Mesendoderm (in vitro differentiated cells): ENCODE measurements around the gene EPOP.

Experiments
- DNase-seq: peaks from one replicate; pipeline ENCODE4 v3.0.0; 2013
- H2AK5ac ChIP-seq: 2 replicates; pipeline ENCODE4 v1.6.1; 2013; ENCODE audit warnings: low read length, inconsistent platforms
- H2BK120ac ChIP-seq: 2 replicates; pipeline ENCODE4 v1.6.1; 2013; ENCODE audit warnings: low read depth, mild to moderate bottlenecking, low read length, moderate library complexity, mixed read lengths
- H2BK15ac ChIP-seq: replicated peaks from 2 replicates; pipeline ENCODE4 v1.6.1; 2013; ENCODE audit warnings: low read depth, mild to moderate bottlenecking, moderate library complexity
- H2BK5ac ChIP-seq: 2 replicates; pipeline ENCODE4 v1.6.1; 2013; ENCODE audit warnings: low read length, inconsistent platforms
- H3K18ac ChIP-seq: 2 replicates; pipeline ENCODE4 v1.6.1; 2013; ENCODE audit warnings: mild to moderate bottlenecking, low read length, mixed read lengths
- H3K23ac ChIP-seq: one replicate; pipeline ENCODE4 v1.6.1; 2013; ENCODE audit warnings: low read length
- H3K27ac ChIP-seq: 2 replicates; pipeline ENCODE4 v1.5.1; 2013; ENCODE audit warnings: low read depth, mild to moderate bottlenecking, inconsistent platforms, low read length, moderate library complexity
- H3K27me3 ChIP-seq: 2 replicates; pipeline ENCODE4 v1.6.1; 2013; ENCODE audit warnings: low read length, control low read depth, mild to moderate bottlenecking, inconsistent platforms; ENCODE audit not compliant: insufficient read depth, poor library complexity
- H3K36me3 ChIP-seq: 2 replicates; pipeline ENCODE4 v1.6.1; 2013; ENCODE audit warnings: low read length, inconsistent platforms; ENCODE audit not compliant: control insufficient read depth, insufficient read depth
- H3K4ac ChIP-seq: one replicate; pipeline ENCODE4 v1.6.1; 2013; ENCODE audit warnings: low read depth, mild to moderate bottlenecking, low read length, moderate library complexity
- H3K4me1 ChIP-seq: 2 replicates; pipeline ENCODE4 v1.6.1; 2013; ENCODE audit warnings: low read depth, low read length, inconsistent platforms; ENCODE audit not compliant: control insufficient read depth
- H3K4me2 ChIP-seq: 2 replicates; pipeline ENCODE4 v1.6.1; 2013; ENCODE audit warnings: low read length
- H3K4me3 ChIP-seq: 2 replicates; pipeline ENCODE4 v1.5.1; 2013; ENCODE audit warnings: mild to moderate bottlenecking, low read length
- H3K56ac ChIP-seq: one replicate; pipeline ENCODE4 v1.6.1; 2013; ENCODE audit warnings: low read length
- H3K79me1 ChIP-seq: 2 replicates; pipeline ENCODE4 v1.6.1; 2013; ENCODE audit warnings: low read length, inconsistent platforms
- H3K79me2 ChIP-seq: 2 replicates; pipeline ENCODE4 v1.6.1; 2013; ENCODE audit warnings: mild to moderate bottlenecking, low read length; ENCODE audit not compliant: control insufficient read depth, insufficient read depth
- H3K9ac ChIP-seq: 2 replicates; pipeline ENCODE4 v1.6.1; 2013; ENCODE audit warnings: low read length, inconsistent platforms
- H4K5ac ChIP-seq: one replicate; pipeline ENCODE4 v1.6.1; 2013; ENCODE audit warnings: low read length
- H4K8ac ChIP-seq: one replicate; pipeline ENCODE4 v1.6.1; 2013; ENCODE audit warnings: low read depth, mild to moderate bottlenecking, control low read depth, low read length, moderate library complexity
- WGBS: extraction: QIAGEN DNeasy Blood & Tissue Kit; methylation state at CpG from one replicate; pipeline ENCODE4 v1.1.7; 2013; ENCODE audit warnings: low lambda C conversion rate, missing lambda C conversion rate; ENCODE audit not compliant: insufficient coverage; ENCODE audit errors: extremely low coverage; 5-methylcytosine and 5-hydroxymethylcytosine counted together

Gene EPOP

DNA sequence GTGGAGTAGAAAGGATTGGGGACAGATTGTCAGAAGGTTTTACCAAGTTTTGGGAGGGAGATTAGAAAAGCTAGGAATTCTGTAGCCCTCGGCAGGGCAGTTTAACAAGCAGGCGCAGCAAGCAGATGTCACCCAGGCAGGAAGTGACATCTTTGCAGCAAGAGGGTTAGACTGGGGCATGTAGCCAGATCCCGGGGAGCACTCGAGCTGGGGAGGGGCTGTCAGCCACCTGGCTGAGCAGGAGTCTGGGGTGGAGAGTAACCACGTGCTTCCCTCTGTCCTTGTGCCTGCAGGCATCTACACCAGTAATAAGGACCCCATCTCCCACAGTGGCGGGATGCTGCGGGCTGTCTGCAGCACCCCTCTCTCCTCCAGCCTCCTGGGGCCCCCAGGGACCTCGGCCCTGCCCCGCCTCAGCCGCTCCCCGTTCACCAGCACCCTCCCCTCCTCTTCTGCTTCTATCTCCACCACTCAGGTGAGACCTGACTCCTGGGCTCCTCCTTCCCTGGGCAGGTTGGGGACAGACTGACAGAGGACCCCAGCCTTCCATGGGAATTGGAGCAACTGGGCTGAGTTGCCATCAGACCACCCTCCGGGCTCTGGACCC lies 42.5 kb upstream of the EPOP start:
- H4K8ac ChIP-seq = no peak overlapping the region
- H3K27me3 ChIP-seq = no peaks in the 10 kb centered on the region
- no peak overlapping the region for H3K9ac ChIP-seq
- no peak overlapping the region for H3K27ac ChIP-seq
- H3K36me3 ChIP-seq = no peaks in the 10 kb centered on the region
- H4K5ac ChIP-seq = no peak overlapping the region
- H3K4me1 ChIP-seq = peaks cover 3% of the 10 kb centered on the region
- no peak overlapping the region for H2AK5ac ChIP-seq
- H3K79me2 ChIP-seq = no peaks in the 10 kb centered on the region
- H2BK5ac ChIP-seq = no peak overlapping the region
- no CpG with 5 or more reads among the region's 12 CpGs for WGBS
- no peak overlapping the region for H3K4me2 ChIP-seq
- no peak overlapping the region for H3K56ac ChIP-seq
- H3K18ac ChIP-seq = no peak overlapping the region
- H2BK120ac ChIP-seq = no peak overlapping the region
- no peak for DNase-seq
- no peak overlapping the region for H3K4ac ChIP-seq
- no peak overlapping the region for H3K4me3 ChIP-seq
- no peak overlapping the region for H3K23ac ChIP-seq
- H3K79me1 ChIP-seq = no peaks in the 10 kb centered on the region
- H2BK15ac ChIP-seq = no peak overlapping the region

DNA sequence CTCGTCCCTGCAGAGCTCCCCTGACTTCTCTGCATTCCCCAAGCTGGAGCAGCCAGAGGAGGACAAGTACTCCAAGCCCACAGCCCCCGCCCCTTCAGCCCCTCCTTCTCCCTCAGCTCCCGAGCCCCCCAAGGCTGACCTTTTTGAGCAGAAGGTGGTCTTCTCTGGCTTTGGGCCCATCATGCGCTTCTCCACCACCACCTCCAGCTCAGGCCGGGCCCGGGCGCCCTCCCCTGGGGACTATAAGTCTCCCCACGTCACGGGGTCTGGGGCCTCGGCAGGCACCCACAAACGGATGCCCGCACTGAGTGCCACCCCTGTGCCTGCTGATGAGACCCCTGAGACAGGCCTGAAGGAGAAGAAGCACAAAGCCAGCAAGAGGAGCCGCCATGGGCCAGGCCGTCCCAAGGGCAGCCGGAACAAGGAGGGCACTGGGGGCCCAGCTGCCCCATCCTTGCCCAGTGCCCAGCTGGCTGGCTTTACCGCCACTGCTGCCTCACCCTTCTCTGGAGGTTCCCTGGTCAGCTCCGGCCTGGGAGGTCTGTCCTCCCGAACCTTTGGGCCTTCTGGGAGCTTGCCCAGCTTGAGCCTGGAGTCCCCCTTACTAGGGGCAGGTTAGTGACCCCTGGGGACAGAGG lies 41.7 kb upstream of the EPOP start:
- H3K79me2 ChIP-seq = no peaks in the 10 kb centered on the region
- H4K8ac ChIP-seq = no peak overlapping the region

GRCh38 chr17:38715216-38715943 lies 40.6 kb upstream of the EPOP start:
- WGBS = no CpG with 5 or more reads among the region's 9 CpGs
- Histone ChIP-seq H3K56ac (peak overlapping the region; percentile 34), H3K79me2 (no peaks in the 10 kb centered on the region)

More for the DNA sequence above, 41.7 kb upstream of the EPOP start:
- no peak overlapping the region for H3K27ac ChIP-seq
- H3K23ac ChIP-seq = no peak overlapping the region
- H3K18ac ChIP-seq = no peak overlapping the region
- H3K36me3 ChIP-seq = no peaks in the 10 kb centered on the region
- WGBS = no CpG with 5 or more reads among the region's 18 CpGs
- H3K4me3 ChIP-seq = no peak overlapping the region
- no peak overlapping the region for H4K5ac ChIP-seq
- no peak overlapping the region for H3K4me2 ChIP-seq
- no peaks in the 10 kb centered on the region for H3K27me3 ChIP-seq
- H2BK5ac ChIP-seq = no peak overlapping the region
- no peaks in the 10 kb centered on the region for H3K79me1 ChIP-seq
- H2BK120ac ChIP-seq = no peak overlapping the region
- no peak for DNase-seq
- H2BK15ac ChIP-seq = no peak overlapping the region
- no peak overlapping the region for H3K9ac ChIP-seq
- no peak overlapping the region for H2AK5ac ChIP-seq
- H3K4me1 ChIP-seq = peaks cover 3% of the 10 kb centered on the region
- no peak overlapping the region for H3K56ac ChIP-seq
- H3K4ac ChIP-seq = no peak overlapping the region

GRCh38 chr17:38713456-38714075 lies 38.8 kb upstream of the EPOP start:
- Histone ChIP-seq H3K27me3 (no peaks in the 10 kb centered on the region), H3K18ac (no peak overlapping the region), H3K4ac (no peak overlapping the region), H3K23ac (no peak overlapping the region), H3K56ac (no peak overlapping the region), H3K27ac (no peak overlapping the region), H2BK120ac (no peak overlapping the region), H3K79me2 (no peaks in the 10 kb centered on the region), H3K4me3 (no peak overlapping the region), H2BK15ac (no peak overlapping the region), H2AK5ac (no peak overlapping the region), H3K79me1 (no peaks in the 10 kb centered on the region), H2BK5ac (no peak overlapping the region), H3K36me3 (no peaks in the 10 kb centered on the region), H3K4me2 (no peak overlapping the region), H4K8ac (no peak overlapping the region), H4K5ac (no peak overlapping the region), H3K4me1 (no peaks in the 10 kb centered on the region), H3K9ac (no peak overlapping the region)
- WGBS = no CpG with 5 or more reads among the region's 11 CpGs
- DNase-seq = no peak

More at GRCh38 chr17:38715216-38715943, 40.6 kb upstream of the EPOP start:
- H3K23ac ChIP-seq = no peak overlapping the region
- no peaks in the 10 kb centered on the region for H3K79me1 ChIP-seq
- no peak for DNase-seq
- peaks cover 3% of the 10 kb centered on the region for H3K4me1 ChIP-seq
- no peak overlapping the region for H4K5ac ChIP-seq
- H3K4ac ChIP-seq = no peak overlapping the region
- H3K4me2 ChIP-seq = no peak overlapping the region
- H3K18ac ChIP-seq = no peak overlapping the region
- no peaks in the 10 kb centered on the region for H3K27me3 ChIP-seq
- no peak overlapping the region for H2AK5ac ChIP-seq
- H4K8ac ChIP-seq = no peak overlapping the region
- H2BK120ac ChIP-seq = no peak overlapping the region
- H2BK5ac ChIP-seq = no peak overlapping the region
- no peak overlapping the region for H3K27ac ChIP-seq
- no peak overlapping the region for H2BK15ac ChIP-seq
- peak overlapping the region; percentile 16 for H3K9ac ChIP-seq
- no peaks in the 10 kb centered on the region for H3K36me3 ChIP-seq
- H3K4me3 ChIP-seq = no peak overlapping the region

GRCh38 chr17:38712593-38712992 lies 37.8 kb upstream of the EPOP start:
- no CpG with 5 or more reads among the region's 10 CpGs for WGBS
- no peak overlapping the region for H3K4ac ChIP-seq
- H3K79me1 ChIP-seq = no peaks in the 10 kb centered on the region

More at GRCh38 chr17:38712593-38712992, 37.8 kb upstream of the EPOP start:
- Histone ChIP-seq H3K36me3 (no peaks in the 10 kb centered on the region), H2BK15ac (no peak overlapping the region), H3K56ac (no peak overlapping the region), H4K8ac (no peak overlapping the region), H3K23ac (no peak overlapping the region), H2AK5ac (no peak overlapping the region), H3K18ac (no peak overlapping the region), H2BK5ac (no peak overlapping the region), H2BK120ac (no peak overlapping the region), H3K79me2 (no peaks in the 10 kb centered on the region), H3K27ac (no peak overlapping the region), H4K5ac (no peak overlapping the region), H3K27me3 (no peaks in the 10 kb centered on the region), H3K4me2 (no peak overlapping the region), H3K9ac (no peak overlapping the region), H3K4me1 (no peaks in the 10 kb centered on the region), H3K4me3 (no peak overlapping the region)
- DNase-seq = no peak
